ENCODE measurements around the gene ANXA4. TPM values are rescaled to one million over a fixed set of nuclear protein-coding genes. Genes with fewer than 3 reads are reported as not detected.
"Not testable (repeated sequence)": the region's sequence is repeated elsewhere in the genome, so short reads cannot be mapped to it uniquely, and the experiment has no call there.

Gene ANXA4
- total RNA-seq, 1 donor from 2014 or later: 39.7 TPM

- intact Hi-C loops (cut with DNase I): loop anchor here (5.0 kb wide), 1 partner anchor 75 kb away; no protein-coding TSS in a partner anchor
- DNase-seq (ENCODE audit: low spot score): no peak
Measured at GRCh38 chr2:69742322-69742952, 503 bp downstream of the ANXA4 start.

GRCh38 chr2:69743847-69744264, 1.9 kb downstream of the ANXA4 start:
- DNase-seq (ENCODE audit: low spot score): no peak
- intact Hi-C loops (cut with DNase I): loop anchor here (5.0 kb wide), 1 partner anchor 73 kb away; no protein-coding TSS in a partner anchor

GRCh38 chr2:69744456-69744855, 2.5 kb downstream of the ANXA4 start:
- no peak for DNase-seq (ENCODE audit: low spot score)
- intact Hi-C loops (cut with DNase I): loop anchor here (5.0 kb wide), 1 partner anchor 73 kb away; no protein-coding TSS in a partner anchor

- DNase-seq (ENCODE audit: low spot score): no peak
- intact Hi-C loops (cut with DNase I): no loop called here
Measured at GRCh38 chr2:69745035-69745434, 3.1 kb downstream of the ANXA4 start.

- intact Hi-C loops (cut with DNase I): no loop called here
- no peak for DNase-seq (ENCODE audit: low spot score)
Measured at GRCh38 chr2:69750246-69750645, 8.3 kb downstream of the ANXA4 start.

- intact Hi-C loops (cut with DNase I): no loop called here
Measured at GRCh38 chr2:69753659-69754363, 11.9 kb downstream of the ANXA4 start.

GRCh38 chr2:69754633-69755032, 12.7 kb downstream of the ANXA4 start:
- intact Hi-C loops (cut with DNase I): no loop called here
- DNase-seq (ENCODE audit: low spot score): no peak

More at GRCh38 chr2:69753659-69754363, 11.9 kb downstream of the ANXA4 start:
- no peak for DNase-seq (ENCODE audit: low spot score)

DNA sequence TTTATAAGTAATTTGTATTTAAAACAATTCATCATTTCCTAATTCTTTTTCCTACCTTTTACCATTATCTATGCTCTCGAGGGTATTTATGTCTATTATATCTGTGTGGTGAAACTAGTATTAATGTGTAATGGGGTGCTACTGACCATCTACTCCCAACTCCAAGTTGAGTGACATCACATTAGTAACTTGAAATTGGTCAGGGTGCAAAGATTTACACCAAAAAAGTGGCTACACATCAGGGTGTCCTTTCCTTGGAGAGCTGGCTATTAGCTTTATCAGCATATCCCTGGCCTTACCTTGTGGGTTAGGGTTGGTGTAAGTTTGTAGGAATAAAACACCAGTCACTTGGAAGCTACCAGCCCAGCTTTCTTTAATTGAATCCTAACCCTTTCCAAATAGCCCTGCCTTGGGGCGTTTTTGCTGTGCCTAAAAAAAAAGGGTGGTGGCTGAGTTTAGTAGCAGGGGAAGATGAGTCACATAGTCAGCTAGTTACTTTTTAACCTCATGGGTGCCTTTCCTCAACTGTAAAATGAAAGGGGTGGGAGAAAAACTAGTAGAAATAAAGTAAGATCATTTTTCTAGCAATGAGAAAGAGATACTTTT, 14.0 kb downstream of the ANXA4 start:
- DNase-seq (ENCODE audit: low spot score): no peak
- intact Hi-C loops (cut with DNase I): no loop called here

DNA sequence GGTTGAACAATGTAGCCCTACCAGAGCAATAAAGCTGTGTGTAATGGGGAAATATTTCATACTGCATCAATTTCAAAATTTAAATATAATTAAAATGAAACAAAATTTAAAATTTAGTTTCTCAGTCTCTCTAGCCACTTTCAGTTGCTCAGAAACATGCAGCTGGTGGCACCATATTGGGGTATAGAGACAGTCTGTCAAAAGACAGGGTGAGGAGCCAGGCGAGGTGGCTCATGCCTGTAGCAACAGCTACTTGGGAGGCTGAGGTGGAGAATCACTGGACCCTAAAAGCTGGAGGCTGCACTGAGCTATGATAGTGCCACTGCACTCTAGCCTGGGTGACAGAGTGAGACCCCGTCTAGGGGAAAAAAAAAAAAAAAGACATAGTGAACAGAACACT, 20.1 kb downstream of the ANXA4 start:
- intact Hi-C loops (cut with DNase I): no loop called here
- no peak for DNase-seq (ENCODE audit: low spot score)

DNA sequence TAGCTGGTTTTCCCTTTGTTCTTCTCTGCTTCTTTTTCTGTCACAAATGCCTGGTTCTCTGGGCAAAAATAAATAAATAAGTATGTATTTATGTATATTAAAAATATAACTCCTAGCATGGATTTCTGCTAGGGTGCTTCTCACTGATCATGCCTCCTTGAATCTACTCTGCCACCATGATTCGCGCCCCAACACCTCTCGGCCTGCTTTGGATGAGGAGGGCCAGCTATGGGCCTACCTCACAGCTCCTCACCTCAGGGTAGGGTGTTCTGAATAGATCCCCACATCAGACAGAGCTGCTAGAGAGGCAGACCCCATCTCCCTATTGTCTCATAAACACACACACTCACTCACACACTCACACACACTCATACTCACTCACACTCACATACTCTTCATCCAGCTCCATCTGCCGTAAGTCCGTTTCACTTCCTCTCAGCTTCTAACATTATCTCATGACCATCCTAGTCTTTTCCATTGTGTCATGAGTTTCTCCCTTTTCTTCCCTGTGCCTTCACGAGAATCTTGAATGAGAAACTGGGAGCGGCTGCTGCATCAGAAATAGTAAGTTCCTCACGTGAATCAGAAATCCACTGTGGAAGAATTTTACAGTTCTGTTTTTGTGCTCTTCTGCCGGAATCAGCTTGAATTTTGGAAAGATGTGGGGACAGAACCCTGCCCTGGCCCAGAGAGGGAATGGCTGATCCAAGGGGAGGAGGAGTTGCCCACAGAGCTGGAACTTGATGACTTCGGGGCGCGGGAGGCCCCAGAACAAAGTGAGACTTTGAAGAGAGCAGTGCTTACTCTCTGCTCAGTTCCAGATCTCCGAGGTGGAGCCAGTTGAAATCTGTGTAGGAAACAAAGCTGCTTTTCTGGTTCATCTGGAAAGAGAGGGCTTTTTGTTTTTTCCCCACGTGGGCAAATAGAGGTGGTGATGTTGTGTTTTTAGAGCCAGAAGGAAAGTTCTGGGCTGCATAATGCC, 20.9 kb downstream of the ANXA4 start:
- intact Hi-C loops (cut with DNase I): no loop called here
- DNase-seq (ENCODE audit: low spot score): no peak

DNA sequence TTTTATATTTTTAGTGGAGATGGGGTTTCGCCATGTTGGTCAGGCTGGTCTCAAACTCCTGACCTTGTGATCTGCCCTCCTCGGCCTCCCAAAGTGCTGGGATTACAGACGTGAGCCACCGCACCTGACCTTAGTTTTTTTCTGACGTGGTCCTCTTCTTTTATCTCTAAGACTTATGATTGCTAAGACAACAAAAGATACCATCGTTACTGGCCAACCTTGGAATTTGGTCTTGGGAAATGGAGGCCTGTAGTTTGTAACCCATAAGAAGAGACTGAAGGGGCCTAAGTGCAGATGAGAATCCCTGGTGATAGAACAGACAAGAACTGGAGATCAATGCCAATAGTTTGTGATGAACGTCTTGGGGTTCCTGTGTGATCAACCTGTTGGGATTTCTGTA, 21.9 kb downstream of the ANXA4 start:
- intact Hi-C loops (cut with DNase I); DNase-seq (ENCODE audit: low spot score): not testable (repeated sequence)

DNA sequence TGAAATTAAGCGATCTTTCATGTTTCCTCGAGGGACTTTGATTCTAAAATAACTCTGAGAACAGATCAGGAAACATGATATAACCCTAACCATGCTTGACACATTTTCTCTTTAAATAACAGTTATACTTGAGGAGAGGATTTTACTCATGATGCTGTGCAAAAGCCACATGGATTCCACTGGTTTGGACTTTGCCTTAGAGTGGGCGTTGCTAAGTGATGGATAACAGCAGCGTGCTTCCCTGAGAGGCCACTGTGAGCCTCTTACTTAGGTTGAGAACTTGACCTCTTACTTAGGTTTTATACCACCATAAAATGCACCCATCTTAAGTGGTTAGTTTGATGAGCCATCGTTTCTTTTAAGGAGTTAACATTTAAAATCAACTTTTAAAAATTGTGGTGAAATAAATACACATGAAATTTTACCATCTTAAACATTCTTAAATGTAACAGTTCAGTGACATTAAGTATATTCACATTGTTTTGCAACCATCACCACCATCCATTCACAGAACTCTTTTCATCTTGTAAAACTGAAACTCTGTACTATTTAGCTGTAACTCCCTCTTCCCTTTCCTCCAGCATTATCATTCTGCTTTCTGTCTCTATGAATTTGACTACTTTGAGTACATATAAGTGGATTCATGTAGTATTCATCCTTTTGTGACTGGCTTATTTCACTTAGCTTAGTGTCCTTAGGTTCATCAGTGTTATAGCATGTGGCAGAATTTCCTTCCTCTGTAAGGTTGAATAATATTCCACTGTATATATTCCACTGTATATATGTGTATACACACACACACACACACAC, 22.6 kb downstream of the ANXA4 start:
- no peak for DNase-seq (ENCODE audit: low spot score)
- intact Hi-C loops (cut with DNase I): no loop called here

DNA sequence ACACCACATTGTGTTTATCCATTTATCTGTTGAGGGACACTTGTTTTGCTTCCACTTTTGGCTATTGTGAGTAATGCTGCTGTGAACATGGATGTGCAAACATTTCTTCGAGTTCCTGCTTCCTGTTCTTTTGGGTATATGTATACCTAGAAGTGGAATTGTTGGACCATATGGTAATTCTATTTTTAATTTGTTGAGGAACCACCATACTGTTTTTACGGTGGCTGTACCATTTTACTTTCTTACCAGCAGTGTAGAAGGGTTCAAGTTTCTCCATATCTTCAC, 23.1 kb downstream of the ANXA4 start:
- intact Hi-C loops (cut with DNase I): no loop called here
- DNase-seq (ENCODE audit: low spot score): no peak

- DNase-seq (ENCODE audit: low spot score): no peak
Measured at GRCh38 chr2:69766014-69766413, 24.1 kb downstream of the ANXA4 start.

GRCh38 chr2:69767034-69767433, 25.1 kb downstream of the ANXA4 start:
- DNase-seq (ENCODE audit: low spot score): no peak
- intact Hi-C loops (cut with DNase I): no loop called here

More at GRCh38 chr2:69766014-69766413, 24.1 kb downstream of the ANXA4 start:
- intact Hi-C loops (cut with DNase I): no loop called here

DNA sequence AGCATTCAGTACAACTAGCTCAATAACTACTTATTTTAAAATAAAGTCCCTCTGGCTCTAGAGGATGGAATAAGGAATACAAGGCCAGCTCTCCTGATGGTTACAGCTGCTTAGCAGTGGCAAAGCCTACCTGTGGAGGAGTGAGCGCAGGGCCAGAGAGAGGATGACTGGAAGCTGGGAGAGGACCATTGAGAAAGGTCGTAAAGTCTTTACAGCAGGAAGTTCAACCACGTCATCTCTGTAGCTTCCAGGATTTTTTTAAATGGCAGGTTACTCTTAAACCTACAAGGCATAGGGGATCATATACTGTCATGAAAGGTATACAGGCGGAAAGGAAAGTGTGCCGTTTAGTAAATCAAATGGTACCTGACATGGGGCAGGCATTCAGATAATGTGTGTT, 26.3 kb downstream of the ANXA4 start:
- intact Hi-C loops (cut with DNase I): loop anchor here (1.0 kb wide), 1 partner anchor 27 kb away; no protein-coding TSS in a partner anchor
- DNase-seq (ENCODE audit: low spot score): no peak

DNA sequence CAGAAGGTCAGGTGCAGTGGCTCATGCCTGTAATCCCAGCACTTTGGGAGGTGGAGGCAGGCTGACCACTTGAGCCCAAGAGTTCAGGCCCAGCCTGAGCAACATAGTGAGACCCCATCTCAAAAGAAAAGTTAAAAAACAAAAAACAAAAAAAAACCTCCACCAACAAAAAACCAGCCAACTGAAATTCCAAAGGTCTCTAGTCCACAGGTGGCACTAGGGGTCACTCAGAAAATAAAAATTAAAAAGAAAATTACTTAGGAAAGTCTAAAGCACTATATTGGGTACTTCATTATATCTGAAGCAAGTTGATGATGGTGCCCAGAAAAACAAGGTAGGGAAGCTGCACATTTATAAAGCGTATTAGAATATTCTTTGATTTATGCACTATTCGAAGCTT, 26.9 kb downstream of the ANXA4 start:
- no peak for DNase-seq (ENCODE audit: low spot score)
- intact Hi-C loops (cut with DNase I): loop anchor here (1.0 kb wide), 1 partner anchor 27 kb away; no protein-coding TSS in a partner anchor

DNA sequence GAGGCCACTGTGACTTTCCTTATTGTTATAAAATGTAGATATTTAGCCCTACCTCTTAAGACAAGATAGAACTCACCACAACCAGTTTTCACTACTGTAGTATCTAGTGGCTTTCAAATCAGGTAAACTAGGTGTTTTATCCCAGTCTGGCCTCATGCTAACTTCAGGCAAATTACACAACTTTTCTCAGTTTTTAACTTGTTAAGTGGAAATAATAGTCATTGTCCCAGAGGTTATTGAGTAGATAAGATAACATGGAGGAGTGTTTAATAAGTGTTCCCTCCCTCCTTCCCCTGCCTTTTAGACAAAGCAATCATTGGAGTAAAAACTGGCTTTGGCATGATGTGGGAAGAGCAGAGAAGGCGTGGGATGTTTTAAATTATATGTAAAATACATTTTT, 27.3 kb downstream of the ANXA4 start:
- no peak for DNase-seq (ENCODE audit: low spot score)
- intact Hi-C loops (cut with DNase I): no loop called here

GRCh38 chr2:69770193-69770702, 28.3 kb downstream of the ANXA4 start:
- no peak for DNase-seq (ENCODE audit: low spot score)
- intact Hi-C loops (cut with DNase I): loop anchor here (5.0 kb wide), 1 partner anchor 43 kb away; no protein-coding TSS in a partner anchor
